ENCODE results near the gene GPR39. TPM values are rescaled to one million over a fixed set of nuclear protein-coding genes. Genes with fewer than 3 reads are reported as not detected.

GPR39 gene
- total RNA-seq, 4 donors from 2014 or later: 0.15 TPM; not detected in 3

- no peaks in the 10 kb centered on the region for H3K27me3 ChIP-seq
- intact Hi-C loops (cut with DNase I; ENCODE audit: low total_unique reads): no loop called here
- no peaks in the 10 kb centered on the region for H3K4me1 ChIP-seq
- H3K27ac ChIP-seq: no peak overlapping the region
- H3K4me3 ChIP-seq: no peak overlapping the region
- DNase-seq: no peak
- ATAC-seq: no peak
- no peaks in the 10 kb centered on the region for H3K9me3 ChIP-seq
- in situ Hi-C loops (cut with MboI; ENCODE audit: low sequenced_read_pairs in 4 of 4): no loop called here
- TF ChIP-seq CTCF (IDR thresholded peaks at IDR 0.05 in 4 of 5, conservative IDR thresholded peaks at IDR 0.05 in 1 of 5) (no peak), POLR2A (IDR thresholded peaks at IDR 0.05) (no peak)
- no peaks in the 10 kb centered on the region for H3K36me3 ChIP-seq
Measured at GRCh38 chr2:132442278-132442677, 25.7 kb downstream of the GPR39 start.

- Histone ChIP-seq H3K27me3 (no peaks in the 10 kb centered on the region), H3K27ac (no peak overlapping the region), H3K4me1 (no peaks in the 10 kb centered on the region), H3K36me3 (no peaks in the 10 kb centered on the region), H3K9me3 (no peaks in the 10 kb centered on the region), H3K4me3 (no peak overlapping the region)
- in situ Hi-C loops (cut with MboI; ENCODE audit: low sequenced_read_pairs in 4 of 4): no loop called here
- TF ChIP-seq CTCF (IDR thresholded peaks at IDR 0.05 in 4 of 5, conservative IDR thresholded peaks at IDR 0.05 in 1 of 5) (no peak), POLR2A (IDR thresholded peaks at IDR 0.05) (no peak)
- intact Hi-C loops (cut with DNase I; ENCODE audit: low total_unique reads): no loop called here
- DNase-seq: no peak
- no peak for ATAC-seq
Measured at GRCh38 chr2:132443106-132443505, 26.5 kb downstream of the GPR39 start.

- intact Hi-C loops (cut with DNase I; ENCODE audit: low total_unique reads): no loop called here
- Histone ChIP-seq H3K4me3 (no peak overlapping the region), H3K36me3 (no peaks in the 10 kb centered on the region), H3K27me3 (no peaks in the 10 kb centered on the region), H3K4me1 (no peaks in the 10 kb centered on the region), H3K27ac (no peak overlapping the region), H3K9me3 (no peaks in the 10 kb centered on the region)
- TF ChIP-seq POLR2A (IDR thresholded peaks at IDR 0.05): no peak
- TF ChIP-seq CTCF (IDR thresholded peaks at IDR 0.05 in 4 of 5, conservative IDR thresholded peaks at IDR 0.05 in 1 of 5): no peak
- no peak for DNase-seq
- no peak for ATAC-seq
- in situ Hi-C loops (cut with MboI; ENCODE audit: low sequenced_read_pairs in 4 of 4): no loop called here
Measured at GRCh38 chr2:132446444-132446843, 29.8 kb downstream of the GPR39 start.

- H3K36me3 ChIP-seq: no peaks in the 10 kb centered on the region
- no peak overlapping the region for H3K27ac ChIP-seq
- no peak overlapping the region for H3K4me3 ChIP-seq
- no peak for ATAC-seq
- in situ Hi-C loops (cut with MboI; ENCODE audit: low sequenced_read_pairs in 4 of 4) (no loop called here), intact Hi-C loops (cut with DNase I; ENCODE audit: low total_unique reads) (no loop called here)
- no peak for TF ChIP-seq CTCF (IDR thresholded peaks at IDR 0.05 in 4 of 5, conservative IDR thresholded peaks at IDR 0.05 in 1 of 5)
- no peak for TF ChIP-seq POLR2A (IDR thresholded peaks at IDR 0.05)
- H3K27me3 ChIP-seq: no peaks in the 10 kb centered on the region
- no peaks in the 10 kb centered on the region for H3K9me3 ChIP-seq
- no peaks in the 10 kb centered on the region for H3K4me1 ChIP-seq
- no peak for DNase-seq
Measured at GRCh38 chr2:132448331-132448730, 31.7 kb downstream of the GPR39 start.

GRCh38 chr2:132448771-132449170 is 32.2 kb downstream of the GPR39 start:
- intact Hi-C loops (cut with DNase I; ENCODE audit: low total_unique reads) (no loop called here), in situ Hi-C loops (cut with MboI; ENCODE audit: low sequenced_read_pairs in 4 of 4) (no loop called here)
- no peak for DNase-seq
- no peak for TF ChIP-seq POLR2A (IDR thresholded peaks at IDR 0.05)
- TF ChIP-seq CTCF (IDR thresholded peaks at IDR 0.05 in 4 of 5, conservative IDR thresholded peaks at IDR 0.05 in 1 of 5): peak in 1 of 5 experiments; percentile 44
- Histone ChIP-seq H3K27ac (no peak overlapping the region), H3K9me3 (no peaks in the 10 kb centered on the region), H3K36me3 (no peaks in the 10 kb centered on the region), H3K4me1 (no peaks in the 10 kb centered on the region), H3K4me3 (no peak overlapping the region), H3K27me3 (no peaks in the 10 kb centered on the region)
- ATAC-seq: no peak

All from gastrocnemius medialis (tissue), 4 donors.